NCI-H69 (cell line): ENCODE results near the gene ZNF780A.
"Not testable (repeated sequence)": the region's sequence is repeated elsewhere in the genome, so short reads cannot be mapped to it uniquely, and the experiment has no call there.

Experiments
- DNase-seq: peaks from one replicate; lab custom pipeline; 2025; lab: John Stamatoyannopoulos, UW

Gene ZNF780A

DNA sequence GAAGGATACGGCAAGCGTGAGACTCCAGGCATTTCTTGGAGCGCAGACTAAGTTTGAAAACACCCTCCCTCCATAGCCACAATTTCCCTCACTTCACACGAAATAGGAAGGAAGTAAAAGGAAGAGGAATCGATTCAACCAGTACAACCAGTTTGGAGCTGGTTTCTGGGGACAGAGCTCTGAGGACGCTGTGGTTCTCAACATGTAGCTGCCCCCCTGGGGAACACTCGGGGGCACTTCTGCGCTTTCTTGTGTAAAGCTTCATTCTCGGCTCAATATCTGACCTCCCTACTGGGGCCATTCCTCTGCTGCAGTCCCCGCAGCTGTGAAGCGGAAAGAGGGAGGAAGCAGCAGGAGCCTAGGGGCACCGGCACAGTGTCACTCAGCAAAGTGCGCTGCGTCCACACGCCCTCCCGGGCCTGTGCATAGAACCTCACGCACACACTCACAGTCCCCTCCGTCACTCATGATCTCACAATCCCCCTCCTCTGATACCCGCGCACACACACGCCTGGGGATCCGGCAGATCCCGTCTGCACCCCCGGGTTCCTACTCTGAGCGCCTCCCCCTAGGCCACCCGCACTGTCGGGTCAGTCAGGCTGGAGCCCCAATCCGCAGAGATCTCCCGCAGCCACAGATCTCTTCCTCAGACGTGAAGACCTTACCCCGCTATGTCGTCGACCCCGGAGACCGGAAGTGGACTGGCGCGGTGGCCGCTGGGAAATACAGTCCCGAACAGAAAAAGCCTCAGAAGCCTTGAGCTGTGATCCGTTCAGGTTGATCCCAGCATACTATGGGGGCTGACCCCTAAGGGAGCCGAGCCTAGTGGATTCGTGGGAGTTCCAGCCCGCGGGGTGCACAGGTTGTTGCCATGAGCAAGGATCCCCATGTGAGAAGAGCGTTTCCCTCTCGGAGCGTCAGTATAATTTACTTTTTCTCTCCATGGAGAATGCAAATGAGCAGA, at the start of gene ZNF780A:
Gene ZNF780A, minus strand, starts transcription at position 703 of the 964 bp plus-strand sequence. CDS start 6,190 bp downstream, outside the sequence.
- peak; percentile 92 for DNase-seq

DNA sequence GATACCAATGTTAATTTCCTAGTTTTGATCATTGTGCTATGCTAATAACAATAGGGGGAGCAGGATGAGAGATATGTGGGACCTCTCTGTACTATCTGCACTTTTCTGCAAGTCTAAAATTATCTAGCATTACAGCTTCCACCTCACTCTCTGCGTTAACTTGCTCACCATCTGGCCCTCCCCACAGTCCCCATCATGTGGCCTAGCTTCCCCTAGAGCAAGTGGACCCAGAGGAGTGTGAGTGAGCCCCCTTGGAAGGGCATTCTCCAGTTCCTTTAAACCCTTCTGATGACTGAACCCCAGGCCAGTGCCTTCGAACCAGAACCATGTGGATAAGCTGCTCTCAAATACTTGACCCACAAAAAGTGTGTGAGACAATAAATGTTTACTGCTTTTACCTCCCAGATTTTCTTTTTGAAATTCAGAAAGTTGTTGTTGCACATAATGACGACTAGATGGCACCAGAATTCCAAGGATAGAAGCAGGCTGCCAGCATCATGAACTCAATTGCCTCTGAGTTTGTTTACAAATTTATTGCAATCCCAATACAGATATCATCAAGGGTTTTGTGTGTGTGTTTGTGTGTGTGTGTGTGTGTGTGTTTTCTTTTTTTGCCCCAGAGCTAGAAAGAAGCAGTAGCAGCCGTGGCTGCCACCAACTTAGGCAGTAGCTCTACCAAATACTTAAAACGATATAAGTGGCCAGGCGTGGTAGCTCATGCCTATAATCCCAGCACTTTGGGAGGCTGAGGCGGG, 49.0 kb upstream of the ZNF780A start:
- DNase-seq, result peak; percentile 62

DNA sequence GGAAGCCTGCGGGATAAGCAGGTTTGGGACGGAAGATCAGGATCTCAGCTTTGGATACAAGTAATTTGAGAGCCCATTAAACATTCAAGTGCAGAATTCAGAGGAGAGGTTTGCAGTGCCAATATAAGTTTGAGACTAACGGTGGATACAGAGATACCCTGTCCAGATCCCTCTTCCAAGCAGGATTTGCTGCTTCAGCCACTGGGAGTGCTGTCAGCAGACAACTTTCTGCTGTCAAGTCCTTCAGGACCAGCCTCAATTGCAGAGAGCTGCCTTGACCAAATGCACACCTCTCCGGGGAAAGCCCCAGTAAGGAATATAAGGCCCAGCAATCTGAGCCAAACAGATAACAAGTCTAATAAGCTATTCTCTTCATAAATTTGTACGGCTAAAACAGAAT, 46.1 kb upstream of the ZNF780A start:
- no peak for DNase-seq

DNA sequence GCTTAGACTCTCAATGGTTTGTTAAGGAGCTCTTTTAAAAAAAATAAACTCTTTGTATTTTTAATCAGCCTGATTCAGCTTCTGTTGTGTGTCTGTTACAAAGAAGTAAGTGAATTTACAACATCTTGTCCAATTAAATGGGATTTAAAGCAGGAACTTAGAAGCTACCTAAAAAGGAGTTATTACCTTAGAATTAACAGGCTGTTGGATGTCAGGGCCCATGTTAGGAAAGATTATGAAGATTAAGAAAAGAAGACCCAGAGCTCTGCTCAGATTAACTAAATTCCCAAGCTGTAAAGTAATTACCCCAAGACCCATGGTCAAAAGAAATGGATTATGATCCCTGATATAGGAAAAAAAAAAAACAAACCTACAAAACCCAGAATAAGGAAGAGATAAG, 44.1 kb upstream of the ZNF780A start:
- DNase-seq, result no peak

DNA sequence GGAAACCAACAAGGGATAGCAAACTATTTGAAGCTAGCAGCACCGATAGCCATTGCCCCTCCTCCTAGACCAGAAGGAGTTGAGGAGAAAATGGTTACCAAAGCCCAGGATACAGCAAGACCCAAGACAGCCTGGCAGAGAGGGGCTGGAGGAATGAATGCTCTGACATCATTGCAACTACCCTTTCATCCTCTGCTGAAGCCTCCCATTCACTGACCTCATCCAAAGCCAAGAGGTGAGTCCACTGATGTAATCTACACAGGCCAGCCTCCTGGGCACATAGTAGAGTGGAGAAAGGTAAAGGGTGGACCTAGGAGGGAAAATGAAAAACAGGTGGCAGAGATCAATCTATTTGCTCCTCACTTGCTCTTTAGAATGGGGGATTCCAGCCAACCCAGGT, 42.7 kb upstream of the ZNF780A start:
- DNase-seq, result no peak

DNA sequence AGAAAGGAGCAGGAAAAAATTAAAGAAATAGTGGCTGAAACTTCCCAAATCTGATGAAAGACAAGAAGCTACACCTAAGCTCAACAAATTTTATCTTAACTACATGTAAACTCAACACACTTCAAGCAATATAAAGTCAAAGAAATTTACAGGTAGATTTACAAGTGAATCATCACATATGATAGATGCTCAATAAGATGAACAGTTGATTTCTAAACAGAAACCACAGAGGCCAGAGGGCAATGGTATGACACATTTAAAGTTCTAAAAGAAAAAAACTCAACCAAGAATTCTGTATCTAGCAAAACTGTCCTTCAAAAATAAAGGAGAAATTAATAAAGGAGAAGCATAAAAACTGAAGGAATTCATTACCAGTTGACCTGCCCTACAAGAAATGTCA, 39.3 kb upstream of the ZNF780A start:
- no peak for DNase-seq

DNA sequence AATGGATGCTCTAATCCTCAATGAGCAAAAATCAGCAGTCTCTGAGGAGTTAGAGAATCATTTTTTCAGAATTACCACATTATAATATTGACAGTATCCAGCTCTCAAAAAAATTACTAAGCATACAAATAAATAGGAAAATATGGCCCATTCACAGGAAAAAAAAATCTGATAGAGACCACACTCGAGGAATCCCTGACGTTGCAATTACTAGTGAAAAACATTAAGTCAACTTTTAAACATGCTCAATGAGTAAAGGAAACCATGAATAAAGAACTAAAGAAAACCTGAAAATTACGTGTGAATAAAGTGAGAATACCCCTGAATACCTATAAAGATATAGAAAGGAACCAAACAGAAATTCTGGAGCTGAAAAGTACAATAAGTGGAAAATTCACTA, 38.7 kb upstream of the ZNF780A start:
- DNase-seq, result no peak

DNA sequence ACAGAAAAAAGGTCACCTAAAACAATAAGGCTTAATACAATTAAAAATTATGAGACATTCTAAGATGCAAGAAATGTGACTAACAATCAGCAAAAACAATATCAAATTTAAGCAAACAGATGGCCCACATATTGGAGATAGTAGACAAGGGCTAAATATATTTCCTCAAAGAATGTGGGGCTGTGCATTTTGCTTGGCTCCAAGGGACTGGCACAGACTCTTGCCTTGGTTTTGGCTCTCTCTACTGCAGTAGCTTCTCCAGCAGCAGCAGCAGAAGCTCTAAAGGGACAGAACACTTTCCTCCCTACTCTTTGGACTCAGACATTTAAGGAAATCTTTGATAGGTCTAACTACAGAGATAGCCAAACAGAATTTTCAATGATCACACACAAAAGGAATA, 38.2 kb upstream of the ZNF780A start:
- no peak for DNase-seq

DNA sequence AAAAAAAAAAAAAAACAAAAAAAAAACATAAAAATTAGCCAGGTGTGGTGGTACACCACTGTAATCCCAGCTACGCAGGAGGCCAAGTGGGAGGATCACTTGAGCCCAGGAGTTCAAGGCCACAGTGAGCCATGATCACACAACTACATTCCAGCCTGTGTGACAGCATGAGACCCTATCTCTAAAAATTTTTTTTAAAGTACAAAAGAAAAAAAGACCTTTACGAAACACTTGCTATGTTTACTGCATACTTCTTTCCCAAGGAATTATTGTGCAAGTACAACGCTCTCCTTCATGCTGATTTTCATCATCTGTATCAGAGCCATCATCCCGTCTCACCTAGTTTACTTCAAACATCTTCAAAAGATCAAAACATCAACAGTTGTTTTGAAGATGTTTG, 28.6 kb upstream of the ZNF780A start:
- DNase-seq, result no peak

DNA sequence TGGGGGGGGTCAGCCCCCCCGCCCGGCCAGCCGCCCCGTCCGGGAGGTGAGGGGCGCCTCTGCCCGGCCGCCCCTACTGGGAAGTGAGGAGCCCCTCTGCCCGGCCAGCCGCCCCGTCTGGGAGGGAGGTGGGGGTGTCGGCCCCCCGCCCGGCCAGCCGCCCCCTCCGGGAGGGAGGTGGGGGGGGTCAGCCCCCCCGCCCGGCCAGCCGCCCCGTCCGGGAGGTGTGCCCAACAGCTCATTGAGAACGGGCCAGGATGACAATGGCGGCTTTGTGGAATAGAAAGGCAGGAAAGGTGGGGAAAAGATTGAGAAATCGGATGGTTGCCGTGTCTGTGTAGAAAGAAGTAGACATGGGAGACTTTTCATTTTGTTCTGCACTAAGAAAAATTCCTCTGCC, 27.9 kb upstream of the ZNF780A start:
- not testable (repeated sequence) for DNase-seq

DNA sequence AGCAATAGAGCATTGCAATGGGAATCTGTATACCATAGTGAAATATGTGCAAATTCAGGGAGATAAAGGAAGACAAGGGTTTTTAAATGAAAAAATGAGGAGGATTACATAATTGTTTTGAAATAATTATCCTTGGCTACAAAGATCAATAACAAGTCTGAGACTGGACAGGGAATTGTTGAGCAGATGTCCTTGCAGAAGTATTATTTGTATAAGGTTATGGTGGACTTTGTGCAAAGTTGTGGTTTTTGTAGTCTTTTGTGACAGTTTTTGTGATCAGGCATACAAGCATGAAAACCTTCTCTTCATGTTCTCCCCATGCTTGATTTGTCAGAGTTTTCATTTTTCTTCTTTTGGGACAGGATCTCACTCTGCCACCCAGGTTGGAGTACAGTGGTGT, 25.3 kb upstream of the ZNF780A start:
- no peak for DNase-seq

DNA sequence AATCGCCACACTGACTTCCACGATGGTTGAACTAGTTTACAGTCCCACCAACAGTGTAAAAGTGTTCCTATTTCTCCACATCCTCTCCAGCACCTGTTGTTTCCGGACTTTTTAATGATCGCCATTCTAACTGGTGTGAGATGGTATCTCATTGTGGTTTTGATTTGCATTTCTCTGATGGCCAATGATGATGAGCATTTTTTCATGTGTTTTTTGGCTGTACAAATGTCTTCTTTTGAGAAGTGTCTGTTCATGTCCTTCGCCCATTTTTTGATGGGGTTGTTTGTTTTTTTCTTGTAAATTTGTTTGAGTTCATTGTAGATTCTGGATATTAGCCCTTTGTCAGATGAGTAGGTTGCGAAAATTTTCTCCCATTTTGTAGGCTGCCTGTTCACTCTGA, 23.4 kb upstream of the ZNF780A start:
- not testable (repeated sequence) for DNase-seq

DNA sequence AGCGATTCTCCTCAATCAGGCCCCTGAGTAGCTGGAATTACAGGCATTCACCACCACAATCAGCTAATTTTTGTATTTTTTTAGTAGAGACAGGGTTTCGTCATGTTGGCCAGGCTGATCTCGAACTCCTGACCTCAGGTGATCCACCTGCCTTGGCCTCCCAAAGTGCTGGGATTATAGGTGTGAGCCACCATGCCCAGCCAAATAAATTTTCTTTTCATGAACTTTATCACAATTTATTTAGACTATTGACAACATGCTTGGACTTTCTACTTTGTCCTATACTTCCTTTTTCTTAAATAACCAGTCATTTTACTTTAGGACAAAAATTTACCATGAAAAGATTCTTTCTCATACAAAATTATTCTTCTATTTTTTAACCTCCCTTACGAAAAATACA, 21.5 kb upstream of the ZNF780A start:
- DNase-seq, result not testable (repeated sequence)

DNA sequence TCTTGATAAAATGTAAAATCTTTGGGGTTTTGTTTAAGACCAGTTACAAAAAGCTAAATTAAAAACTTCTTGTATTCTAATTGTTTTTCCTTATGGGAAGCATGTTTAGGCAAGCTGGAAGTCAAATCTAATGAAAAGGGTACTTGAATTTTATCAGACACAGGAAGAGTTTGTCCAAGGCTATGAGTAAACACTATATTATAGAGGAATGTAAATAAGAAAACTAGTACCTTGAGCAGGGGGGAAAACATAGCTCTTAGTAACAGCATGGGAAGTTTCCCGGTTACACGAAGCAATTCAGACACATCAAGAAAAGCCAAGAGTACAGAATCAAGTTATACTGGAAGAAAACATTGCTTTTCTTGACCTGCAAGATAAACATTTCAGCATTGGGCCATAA, 19.8 kb upstream of the ZNF780A start:
- no peak for DNase-seq

DNA sequence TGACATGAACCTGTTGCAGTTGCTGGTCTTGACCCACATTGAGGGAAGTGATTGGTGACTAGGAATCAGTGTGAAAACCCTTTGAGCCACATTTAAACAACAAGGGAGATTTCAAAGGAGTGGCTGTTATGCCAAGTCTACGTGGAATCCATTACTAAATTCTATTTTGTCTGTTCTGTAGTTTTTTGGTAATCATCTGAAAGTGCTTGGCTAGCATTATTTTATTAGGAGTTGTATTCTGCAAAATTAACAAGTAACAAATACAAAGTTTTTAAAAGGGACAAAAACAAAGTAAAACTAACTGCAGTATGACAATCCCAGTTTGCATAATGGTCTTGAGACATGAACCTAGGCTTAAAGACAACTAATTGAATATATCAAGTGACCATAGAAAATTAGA, 14.0 kb upstream of the ZNF780A start:
- no peak for DNase-seq

DNA sequence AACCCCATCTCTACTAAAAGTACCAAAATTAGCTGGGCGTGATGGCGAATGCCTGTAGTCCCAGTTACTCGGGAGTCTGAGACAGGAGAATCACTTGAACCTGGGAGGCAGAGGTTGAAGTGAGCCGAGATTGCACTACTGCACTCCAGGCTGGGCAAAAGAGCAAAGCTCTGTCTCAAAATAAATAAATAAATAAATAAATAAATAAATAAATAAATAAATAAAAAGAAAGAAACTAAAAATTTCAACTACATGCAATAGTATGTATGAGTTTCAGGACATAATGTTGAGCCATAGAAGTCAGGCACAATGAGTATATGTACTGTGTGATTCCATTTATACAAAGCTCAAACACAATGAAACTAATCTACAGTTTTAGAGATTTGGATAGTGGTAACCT, 12.9 kb upstream of the ZNF780A start:
- no peak for DNase-seq

DNA sequence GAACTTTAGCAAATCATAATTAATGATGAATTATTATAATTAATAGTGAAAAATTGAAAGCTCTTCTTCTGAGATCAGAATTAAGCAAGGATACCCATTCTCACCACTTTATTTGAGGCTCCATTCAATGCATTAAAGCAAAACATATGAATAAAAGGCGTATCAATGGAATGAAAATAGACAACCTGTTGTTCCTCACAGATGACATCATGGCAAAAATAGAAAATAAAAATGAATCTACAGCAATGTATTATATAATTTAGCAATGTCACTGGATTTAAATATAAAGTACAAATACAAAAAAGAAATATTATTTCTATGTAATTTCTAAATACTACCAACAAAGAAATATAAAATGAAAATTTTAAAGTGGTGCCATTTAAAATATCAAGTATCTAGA, 11.1 kb upstream of the ZNF780A start:
- no peak for DNase-seq

DNA sequence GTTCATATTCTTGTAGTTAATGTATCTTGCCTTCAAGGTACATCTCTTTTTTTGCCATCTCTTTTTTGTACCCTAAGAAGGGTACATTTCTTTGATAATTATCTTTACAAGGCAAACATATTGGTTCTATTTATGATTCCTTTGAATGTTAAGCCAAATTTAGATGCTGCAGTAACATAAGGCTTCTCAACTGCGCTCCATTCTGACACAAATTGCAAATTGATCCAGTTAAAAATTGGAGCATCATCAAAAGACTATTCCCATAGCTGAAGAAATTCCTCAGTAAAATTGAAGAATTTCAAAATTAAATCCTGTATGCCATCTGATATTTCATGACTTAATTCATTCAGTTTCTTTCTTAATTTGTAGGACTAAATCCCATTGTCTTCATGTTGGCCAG, 2.7 kb upstream of the ZNF780A start:
- DNase-seq, result no peak

DNA sequence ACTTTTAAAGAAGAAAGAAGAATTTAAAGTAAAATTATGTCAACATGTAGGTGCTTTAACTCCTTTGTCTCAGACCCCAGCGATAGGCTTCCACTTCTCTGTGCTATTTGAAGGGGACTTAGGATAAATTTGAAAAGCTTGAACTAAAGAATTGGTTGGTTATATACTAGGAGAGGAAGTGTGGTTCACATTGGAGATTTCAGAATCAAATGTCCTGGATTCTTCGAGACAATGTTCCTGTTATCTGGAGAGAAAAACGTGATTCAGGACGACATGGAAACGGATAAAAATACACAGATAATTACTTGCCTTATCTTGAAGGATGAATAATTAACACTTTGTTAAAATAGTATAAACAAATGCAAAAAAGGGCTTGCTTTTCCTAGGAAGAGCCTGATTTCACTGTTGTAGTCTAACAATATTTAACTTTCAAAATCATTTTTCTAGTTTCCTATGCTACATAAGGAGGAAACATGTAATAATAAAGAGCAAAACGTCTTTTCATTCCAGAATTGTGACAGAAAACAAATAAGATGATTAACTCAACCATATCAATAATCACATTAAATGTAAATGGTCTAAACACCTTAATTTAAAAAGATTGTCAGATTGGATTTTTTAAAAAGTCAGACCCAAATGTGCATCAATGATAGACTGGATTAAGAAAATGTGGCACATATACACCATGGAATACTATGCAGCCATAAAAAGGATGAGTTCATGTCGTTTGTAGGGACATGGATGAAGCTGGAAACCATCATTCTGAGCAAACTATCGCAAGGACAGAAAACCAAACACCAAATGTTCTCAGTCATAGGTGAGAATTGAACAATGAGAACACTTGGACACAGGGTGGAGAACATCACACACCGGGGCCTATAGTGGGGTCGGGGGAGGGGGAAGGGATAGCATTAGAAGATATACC, 724 bp upstream of the ZNF780A start:
- peak; percentile 26 for DNase-seq

DNA sequence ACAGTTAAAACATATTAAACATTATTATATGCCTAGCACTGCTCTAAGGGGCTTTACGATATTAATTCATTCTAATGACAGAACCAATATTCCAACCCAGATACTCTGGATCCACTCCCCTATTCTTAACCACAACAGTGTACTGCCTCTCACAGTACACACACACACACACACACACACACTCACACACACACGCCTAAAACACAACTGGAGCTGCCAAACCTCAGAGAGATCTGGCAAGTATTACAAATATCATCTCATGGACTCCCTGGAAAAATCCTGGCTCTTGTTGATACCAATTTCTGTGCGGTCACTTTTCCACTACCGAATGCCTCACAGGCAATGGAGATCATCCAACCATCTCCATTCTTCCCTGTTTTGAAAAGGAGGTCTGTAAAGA, 1.3 kb downstream of the ZNF780A start:
- DNase-seq, result no peak

DNA sequence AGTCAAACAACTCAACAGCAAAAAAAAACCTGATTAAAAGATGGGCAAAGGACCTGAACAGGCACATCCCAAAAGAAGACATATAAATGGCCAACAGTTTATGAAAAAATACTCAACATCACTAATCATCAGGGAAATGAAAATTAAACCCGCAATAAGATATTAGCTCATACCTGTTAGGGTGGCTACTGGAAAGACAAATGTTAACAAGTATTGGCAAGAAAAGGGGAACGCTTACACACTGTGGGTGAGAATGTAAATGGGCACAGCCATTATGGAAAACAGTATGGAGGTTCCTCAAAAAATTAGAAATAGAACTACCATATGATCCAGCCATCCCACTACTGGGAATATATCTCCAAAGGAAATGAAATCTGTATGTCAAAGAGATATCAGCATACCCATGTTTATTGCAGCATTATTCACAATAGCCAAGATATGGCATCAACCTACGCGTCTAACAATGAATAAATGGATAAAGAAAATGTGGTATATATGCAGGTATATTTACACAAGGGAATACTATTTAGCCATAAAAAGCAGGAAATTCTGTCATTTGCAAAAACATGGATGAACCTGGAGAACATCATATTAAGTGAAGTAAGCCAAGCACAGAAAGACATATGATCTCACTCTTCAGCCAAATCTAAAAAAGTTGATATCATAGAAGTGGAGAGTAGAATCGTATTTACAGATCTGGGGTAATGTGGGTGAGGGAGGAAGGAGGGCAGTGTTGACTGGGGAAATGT, 2.3 kb downstream of the ZNF780A start:
- no peak for DNase-seq
